ENCODE data around the gene ODC1. TPM values are rescaled to one million over a fixed set of nuclear protein-coding genes. Genes with fewer than 3 reads are reported as not detected.

Gene ODC1
- total and polyA plus RNA-seq, 8 donors, result 55.0 to 243 (median 214) TPM

DNA sequence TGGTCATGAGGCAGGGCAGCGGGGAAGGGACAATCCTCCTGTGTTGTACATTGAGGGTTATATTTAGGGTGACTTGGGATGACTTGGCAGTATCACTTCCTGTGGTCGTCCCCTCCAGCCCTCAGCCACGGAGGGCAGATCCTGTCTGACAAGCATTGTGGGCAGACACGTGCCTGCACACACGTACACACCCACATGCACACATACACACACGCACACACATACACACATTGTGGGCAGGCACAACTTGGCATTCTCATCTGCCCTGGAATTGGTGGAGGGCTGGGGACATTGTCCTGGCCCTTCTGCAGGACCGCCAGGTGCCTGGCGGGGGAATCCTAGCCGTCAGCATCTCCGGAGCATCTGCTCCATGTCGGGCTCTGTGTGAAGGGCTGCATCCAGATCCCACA, 47.6 kb downstream of the ODC1 start:
- H3K36me3 ChIP-seq, result peaks cover 0 to 5% of the 10 kb centered on the region in 2 donors
- ATAC-seq (peak; percentile 29), DNase-seq (peak in 2 of 4 donors; percentile 81 to 86)
- H3K9me3 ChIP-seq, result no peaks in the 10 kb centered on the region
- peak overlapping the region; percentile 39 to 81 for H3K27ac ChIP-seq
- H3K4me3 ChIP-seq, result no peak overlapping the region
- TF ChIP-seq, protein P1, sequence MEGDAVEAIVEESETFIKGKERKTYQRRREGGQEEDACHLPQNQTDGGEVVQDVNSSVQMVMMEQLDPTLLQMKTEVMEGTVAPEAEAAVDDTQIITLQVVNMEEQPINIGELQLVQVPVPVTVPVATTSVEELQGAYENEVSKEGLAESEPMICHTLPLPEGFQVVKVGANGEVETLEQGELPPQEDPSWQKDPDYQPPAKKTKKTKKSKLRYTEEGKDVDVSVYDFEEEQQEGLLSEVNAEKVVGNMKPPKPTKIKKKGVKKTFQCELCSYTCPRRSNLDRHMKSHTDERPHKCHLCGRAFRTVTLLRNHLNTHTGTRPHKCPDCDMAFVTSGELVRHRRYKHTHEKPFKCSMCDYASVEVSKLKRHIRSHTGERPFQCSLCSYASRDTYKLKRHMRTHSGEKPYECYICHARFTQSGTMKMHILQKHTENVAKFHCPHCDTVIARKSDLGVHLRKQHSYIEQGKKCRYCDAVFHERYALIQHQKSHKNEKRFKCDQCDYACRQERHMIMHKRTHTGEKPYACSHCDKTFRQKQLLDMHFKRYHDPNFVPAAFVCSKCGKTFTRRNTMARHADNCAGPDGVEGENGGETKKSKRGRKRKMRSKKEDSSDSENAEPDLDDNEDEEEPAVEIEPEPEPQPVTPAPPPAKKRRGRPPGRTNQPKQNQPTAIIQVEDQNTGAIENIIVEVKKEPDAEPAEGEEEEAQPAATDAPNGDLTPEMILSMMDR (IDR thresholded peaks at IDR 0.05), result no peak
- intact Hi-C loops (cut with DNase I), result loop anchor here in 1 of 2 donors (10.0 kb wide), 1 partner anchor 96 kb away; the partner anchor contains the start of gene HPCAL1
- H3K4me1 ChIP-seq, result peaks cover 11 to 85% of the 10 kb centered on the region in 2 donors
- H3K27me3 ChIP-seq, result no peaks in the 10 kb centered on the region

DNA sequence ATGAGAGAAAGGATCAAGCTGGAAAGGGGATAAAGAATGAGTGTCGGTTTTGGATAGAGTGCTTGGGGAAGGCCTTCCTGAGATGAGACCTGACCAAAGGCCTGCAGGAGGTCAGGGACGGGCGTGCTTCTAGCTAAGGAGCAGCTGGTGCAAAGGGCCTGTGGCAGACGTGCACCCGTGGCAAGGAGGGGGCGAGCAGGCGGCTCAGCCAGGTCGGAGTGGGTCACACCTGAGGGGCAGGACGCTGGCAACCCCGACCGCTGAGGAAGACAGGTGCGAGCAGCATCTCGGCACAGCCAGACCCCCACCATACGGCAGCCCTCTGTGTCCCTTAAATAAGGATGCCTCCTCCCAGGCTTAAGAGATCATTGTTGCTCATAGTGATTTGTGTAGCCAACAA, 48.1 kb downstream of the ODC1 start:
- Histone ChIP-seq H3K4me3 (no peak overlapping the region), H3K36me3 (peaks cover 0 to 5% of the 10 kb centered on the region in 2 donors), H3K9me3 (no peaks in the 10 kb centered on the region), H3K4me1 (peaks cover 7 to 81% of the 10 kb centered on the region in 2 donors), H3K27me3 (no peaks in the 10 kb centered on the region), H3K27ac (peak overlapping the region in 1 of 2 donors; percentile 81)
- intact Hi-C loops (cut with DNase I), result loop anchor here in 1 of 2 donors (10.0 kb wide), 1 partner anchor 95 kb away; the partner anchor contains the start of gene HPCAL1
- TF ChIP-seq, protein P1 (IDR thresholded peaks at IDR 0.05), result no peak
- DNase-seq (no peak), ATAC-seq (no peak)

DNA sequence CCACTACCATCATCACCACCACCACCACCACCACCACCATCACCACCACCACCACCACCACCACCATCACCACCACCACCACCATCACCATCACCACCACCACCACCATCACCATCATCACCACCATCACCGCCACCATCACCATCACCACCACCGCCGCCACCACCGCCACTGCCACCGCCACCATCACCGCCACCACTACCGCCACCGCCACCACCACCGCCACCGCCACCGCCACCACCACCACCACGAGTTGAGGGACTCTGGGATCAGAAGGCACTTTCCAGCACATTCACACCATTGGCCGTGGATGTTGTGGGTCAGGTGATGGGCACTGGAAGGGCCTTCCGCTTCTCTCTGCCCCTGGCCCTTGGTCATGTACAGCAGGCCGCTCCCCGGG, 48.8 kb downstream of the ODC1 start:
- H3K36me3 ChIP-seq, result peaks cover 0 to 3% of the 10 kb centered on the region in 2 donors
- no peaks in the 10 kb centered on the region for H3K9me3 ChIP-seq
- TF ChIP-seq, protein P1 (IDR thresholded peaks at IDR 0.05), result no peak
- no peak overlapping the region for H3K4me3 ChIP-seq
- H3K4me1 ChIP-seq, result peaks cover 7 to 75% of the 10 kb centered on the region in 2 donors
- H3K27ac ChIP-seq, result peak overlapping the region in 1 of 2 donors; percentile 81
- no peaks in the 10 kb centered on the region for H3K27me3 ChIP-seq
- ATAC-seq (no peak), DNase-seq (no peak)
- intact Hi-C loops (cut with DNase I), result no loop called here

DNA sequence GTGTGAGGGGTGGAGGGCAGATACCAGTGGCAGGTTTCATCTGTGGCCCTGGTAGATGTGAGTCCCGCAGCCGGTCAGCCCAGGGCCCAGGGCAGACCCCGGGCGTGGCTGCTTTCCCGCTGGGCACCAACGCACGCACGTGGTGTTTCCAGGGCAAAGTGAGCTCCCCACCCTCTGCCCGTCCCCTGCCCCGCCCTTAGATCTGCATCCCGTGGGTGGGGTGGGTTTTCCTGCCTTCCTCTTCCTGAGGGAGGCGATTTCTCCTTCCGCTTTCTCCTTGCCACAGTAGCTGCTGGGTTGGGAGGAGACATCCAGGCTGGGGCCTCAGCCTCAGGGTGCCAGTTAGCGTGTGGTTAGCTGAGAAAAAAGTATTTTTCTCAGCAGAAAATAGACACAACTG, 49.6 kb downstream of the ODC1 start:
- Histone ChIP-seq H3K27ac (peak overlapping the region in 1 of 2 donors; percentile 60), H3K9me3 (no peaks in the 10 kb centered on the region), H3K4me1 (peaks cover 7 to 79% of the 10 kb centered on the region in 2 donors), H3K4me3 (no peak overlapping the region), H3K27me3 (no peaks in the 10 kb centered on the region), H3K36me3 (no peaks in the 10 kb centered on the region)
- intact Hi-C loops (cut with DNase I), result no loop called here
- ATAC-seq (peak; percentile 43), DNase-seq (peak in 2 of 4 donors; percentile 81 to 88)
- TF ChIP-seq, protein P1 (IDR thresholded peaks at IDR 0.05), result no peak

DNA sequence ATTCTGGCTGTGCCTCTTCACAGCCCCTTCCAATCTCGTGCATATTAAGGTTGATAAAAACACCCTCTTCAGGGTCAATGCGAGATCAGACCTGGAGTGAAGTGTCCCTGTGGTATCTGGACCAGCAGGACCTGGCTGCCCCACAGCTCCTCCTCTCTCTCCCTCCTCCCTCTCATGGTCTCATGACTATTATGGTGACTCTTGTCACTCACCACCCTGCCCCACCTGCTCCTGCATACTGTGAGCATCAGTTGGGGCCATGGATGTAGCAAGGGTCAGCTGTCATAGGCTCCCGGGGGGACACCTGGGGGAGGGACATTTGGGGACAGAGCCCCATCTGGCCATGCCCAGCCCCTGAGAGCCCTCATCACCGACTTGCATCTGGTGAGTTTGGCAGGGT, 50.2 kb downstream of the ODC1 start:
- no peak overlapping the region for H3K4me3 ChIP-seq
- DNase-seq (no peak), ATAC-seq (peak; percentile 8)
- TF ChIP-seq, protein P1 (IDR thresholded peaks at IDR 0.05), result no peak
- no peaks in the 10 kb centered on the region for H3K27me3 ChIP-seq
- peak overlapping the region in 1 of 2 donors; percentile 60 for H3K27ac ChIP-seq
- peaks cover 7 to 84% of the 10 kb centered on the region in 2 donors for H3K4me1 ChIP-seq
- H3K9me3 ChIP-seq, result no peaks in the 10 kb centered on the region
- no peaks in the 10 kb centered on the region for H3K36me3 ChIP-seq
- intact Hi-C loops (cut with DNase I), result no loop called here
